K562 (cell line): ENCODE results near the gene CSMD2.

Experiments used
- CTCF ChIP-seq, 3 experiments: IDR thresholded peaks in 2 of 3; conservative IDR thresholded peaks in 1 of 3; 2 replicates each; pipeline ENCODE4 v1.5.1; 2011 to 2012; ENCODE audit warnings: low read length in 3 of 3, mild to moderate bottlenecking in 3 of 3, control low read depth in 2 of 3, improper control_type of control experiment in 1 of 3, inconsistent platforms in 1 of 3, low read depth in 1 of 3, mixed read lengths in 1 of 3, moderate library complexity in 1 of 3; ENCODE audit not compliant: insufficient read depth in 2 of 3
- DLX4 ChIP-seq: fragments of 250-450 bp; sonication (Bioruptor Pico); IDR thresholded peaks from 2 replicates; pipeline ENCODE4 v1.6.1; 2021; ENCODE audit warnings: mild to moderate bottlenecking
- HOMEZ ChIP-seq: fragments of 250-450 bp; sonication (Bioruptor Pico); IDR thresholded peaks from 2 replicates; pipeline ENCODE4 v1.4.0; 2020; ENCODE audit warnings: mild to moderate bottlenecking, moderate library complexity
- JUND ChIP-seq, 2 experiments: IDR thresholded peaks; 2 replicates in 1 of 2; 3 replicates in 1 of 2; pipeline ENCODE4 v1.6.1; 2011; ENCODE audit warnings: borderline replicate concordance in 2 of 2, low read depth in 2 of 2, low read length in 2 of 2, improper control_type of control experiment in 1 of 2, missing biosample characterization in 1 of 2, missing genetic modification characterization in 1 of 2, missing genetic modification reagents in 1 of 2
- MAFK ChIP-seq: IDR thresholded peaks from 2 replicates; pipeline ENCODE4 v1.6.1; 2011; ENCODE audit warnings: low read length, improper control_type of control experiment
- POLR2A ChIP-seq: fragments of 450-650 bp; conservative IDR thresholded peaks from 2 replicates; pipeline ENCODE4 v1.6.1; 2016
- POU5F1 ChIP-seq: fragments of 150-350 bp; IDR thresholded peaks from 2 replicates; pipeline ENCODE4 v1.6.1; 2014; ENCODE audit warnings: borderline replicate concordance, low read length, low read depth, mild to moderate bottlenecking; ENCODE audit not compliant: partially characterized antibody
- RAD51 ChIP-seq: fragments of 450-650 bp; IDR thresholded peaks from 2 replicates; pipeline ENCODE4 v1.7.1; 2016; ENCODE audit warnings: low read depth, mild to moderate bottlenecking, borderline replicate concordance
- RBM22 ChIP-seq: fragments of 200-400 bp; formaldehyde crosslinking; IDR thresholded peaks from 2 replicates; pipeline ENCODE4 v1.6.1; 2018; ENCODE audit warnings: low read length, low read depth; ENCODE audit not compliant: poor library complexity, severe bottlenecking
- RREB1 ChIP-seq: fragments of 250-450 bp; sonication (Bioruptor Pico); IDR thresholded peaks from 2 replicates; pipeline ENCODE4 v1.4.0; 2020
- SMARCA4 ChIP-seq: fragments of 450-650 bp; IDR thresholded peaks from 2 replicates; pipeline ENCODE4 v1.6.1; 2016
- TEAD4 ChIP-seq, 2 experiments: sonication (generic) in 1 of 2; formaldehyde crosslinking in 1 of 2; IDR thresholded peaks; 2 replicates each; pipeline versions ENCODE4 v1.6.1 to v1.8.0; 2012 to 2022; ENCODE audit warnings: borderline replicate concordance in 1 of 2, inconsistent platforms in 1 of 2, low read length in 1 of 2, mild to moderate bottlenecking in 1 of 2, missing genetic modification reagents in 1 of 2
- ZEB2 ChIP-seq: fragments of 450-650 bp; IDR thresholded peaks from 2 replicates; pipeline ENCODE4 v1.6.1; 2016
- ZNF3 ChIP-seq: fragments of 250-450 bp; sonication (Bioruptor Pico); IDR thresholded peaks from 2 replicates; pipeline ENCODE4 v1.5.0; 2021; ENCODE audit warnings: mild to moderate bottlenecking, moderate library complexity

- TF ChIP-seq SMARCA4 (no peak), POLR2A (no peak), ZEB2 (no peak), RAD51 (no peak), TEAD4 (IDR thresholded peaks at IDR 0.05; ENCODE audit: low read length) (no peak), TEAD4 (CRISPR knock-in tag; IDR thresholded peaks at IDR 0.05; ENCODE audit: borderline replicate concordance) (no peak), CTCF (IDR thresholded peaks at IDR 0.05 in 2 of 3, conservative IDR thresholded peaks at IDR 0.05 in 1 of 3; ENCODE audit: insufficient read depth in 2 of 3, low read depth in 1 of 3, low read length in 3 of 3) (no peak), HOMEZ (CRISPR knock-in tag) (no peak), RREB1 (CRISPR knock-in tag) (no peak), MAFK (no peak), JUND (IDR thresholded peaks at IDR 0.05; ENCODE audit: borderline replicate concordance, low read depth, low read length) (no peak), JUND (tag; IDR thresholded peaks at IDR 0.05; ENCODE audit: borderline replicate concordance, low read depth, low read length) (no peak), POU5F1 (no peak), RBM22 (no peak), DLX4 (CRISPR knock-in tag) (no peak), ZNF3 (CRISPR knock-in tag) (no peak)
Observed at GRCh38 chr1:34086561-34086960, 78.5 kb downstream of the CSMD2 start.
